Endometrium (tissue), 2 donors: Measurements from ENCODE around the gene KCTD2.
"Not testable (repeated sequence)": the region's sequence is repeated elsewhere in the genome, so short reads cannot be mapped to it uniquely, and the experiment has no call there.

Experiments
- FAIRE-seq: peaks from 2 replicates; lab custom pipeline; 2012; peaks lifted over from hg19 to GRCh38; lab: Jason Lieb, UNC
- donor health status: control.
- donor health status: control.

KCTD2 gene

DNA sequence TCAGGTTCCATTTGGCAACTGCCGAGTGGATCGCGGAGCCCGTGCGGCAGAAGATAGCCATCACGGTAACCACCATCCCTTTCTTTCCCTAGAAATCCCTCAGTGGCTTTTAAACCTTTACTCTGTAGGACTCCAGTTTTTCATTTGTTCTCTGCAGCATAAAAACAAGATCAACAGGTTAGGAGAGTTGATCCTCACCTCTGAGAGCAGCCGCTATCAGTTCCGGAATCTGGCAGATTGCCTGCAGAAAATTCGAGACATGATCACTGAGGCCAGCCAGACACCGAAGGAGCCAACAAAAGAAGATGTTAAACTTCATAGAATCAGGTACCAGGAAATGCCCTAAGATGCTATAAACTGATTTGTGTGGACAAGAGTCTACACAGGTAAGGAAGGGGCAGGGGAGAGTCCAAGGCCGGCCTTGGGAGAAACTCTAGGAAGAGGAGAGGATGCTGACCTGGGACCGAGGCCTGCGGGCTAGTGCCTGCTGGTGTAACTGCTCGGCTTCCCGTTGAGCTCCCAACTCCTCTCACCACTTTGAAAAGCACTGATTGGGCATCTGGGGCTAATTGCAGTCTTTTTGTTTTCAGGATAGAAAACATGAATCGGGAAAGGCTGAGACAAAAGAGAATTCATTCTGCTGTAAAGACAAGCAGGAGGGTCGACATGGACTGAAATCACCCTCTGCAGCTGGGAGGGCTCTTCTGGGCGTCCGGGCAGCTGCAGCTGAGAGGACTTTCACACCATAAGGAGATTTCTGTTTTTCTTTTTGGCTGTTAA, 26.5 kb upstream of the KCTD2 start:
- FAIRE-seq, result no peak

DNA sequence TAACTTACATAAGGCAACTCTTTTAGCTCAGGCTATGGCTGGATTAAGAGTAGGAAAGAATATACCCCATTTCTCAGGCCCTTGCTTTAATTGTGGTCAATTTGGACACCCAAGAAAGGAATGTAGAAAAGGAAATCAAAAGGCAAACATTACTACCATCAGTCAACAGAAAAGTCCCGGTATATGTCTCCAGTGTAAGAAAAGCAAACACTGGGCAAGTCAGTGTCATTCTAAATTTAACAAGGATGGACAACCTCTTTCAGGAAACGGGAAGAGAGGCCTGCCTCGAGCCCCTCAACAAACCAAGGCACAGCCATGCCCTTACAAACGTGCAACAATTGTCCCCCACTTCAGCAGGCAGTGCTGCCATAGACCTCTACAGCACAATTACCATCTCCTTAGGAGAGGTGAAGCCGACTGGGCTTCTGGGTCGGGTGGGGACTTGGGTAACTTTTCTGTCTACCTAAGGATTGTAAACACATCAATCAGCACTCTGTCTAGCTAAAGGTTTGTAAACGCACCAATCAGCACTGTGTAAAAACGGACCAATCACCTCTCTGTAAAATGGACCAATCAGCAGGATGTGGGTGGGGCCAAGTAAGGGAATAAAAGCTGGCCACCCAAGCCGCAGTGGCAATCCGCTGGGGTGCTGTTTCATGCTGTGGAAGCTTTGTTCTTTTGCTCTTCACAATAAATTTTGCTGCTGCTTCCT, 22.2 kb upstream of the KCTD2 start:
- no peak for FAIRE-seq

DNA sequence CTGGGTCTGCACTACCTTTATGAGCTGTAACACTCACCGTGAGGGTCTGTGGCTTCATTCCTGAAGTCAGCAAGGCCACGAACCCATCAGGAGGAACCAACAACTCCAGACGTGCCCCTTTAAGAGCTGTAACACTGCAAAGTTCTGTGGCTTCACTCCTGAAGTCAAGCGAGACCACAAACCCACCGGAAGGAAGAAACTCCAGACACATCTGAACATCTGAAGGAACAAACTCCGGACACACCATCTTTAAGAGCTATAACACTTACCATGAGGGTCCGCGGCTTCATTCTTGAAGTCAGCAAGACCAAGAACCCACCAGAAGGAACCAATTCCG, 21.7 kb upstream of the KCTD2 start:
- FAIRE-seq, result not testable (repeated sequence)

DNA sequence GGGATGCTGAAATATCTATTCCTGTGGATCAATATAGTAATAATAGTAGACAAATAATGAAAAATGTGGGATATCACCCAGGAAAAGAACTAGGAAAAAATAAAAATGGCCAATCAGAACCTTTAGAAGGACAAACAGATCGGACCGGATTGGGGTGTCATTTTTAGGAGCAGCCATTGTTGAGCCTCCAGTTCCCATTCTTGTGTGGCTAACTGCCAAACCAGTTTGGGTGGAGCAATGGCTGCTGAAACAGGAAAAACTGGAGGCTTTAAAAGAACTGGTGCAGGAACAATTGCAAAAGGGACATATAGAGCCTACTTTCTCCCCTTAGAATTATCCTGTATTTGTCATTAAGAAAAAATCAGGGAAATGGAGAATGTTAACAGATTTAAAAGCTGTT, 20.4 kb upstream of the KCTD2 start:
- FAIRE-seq, result not testable (repeated sequence)

DNA sequence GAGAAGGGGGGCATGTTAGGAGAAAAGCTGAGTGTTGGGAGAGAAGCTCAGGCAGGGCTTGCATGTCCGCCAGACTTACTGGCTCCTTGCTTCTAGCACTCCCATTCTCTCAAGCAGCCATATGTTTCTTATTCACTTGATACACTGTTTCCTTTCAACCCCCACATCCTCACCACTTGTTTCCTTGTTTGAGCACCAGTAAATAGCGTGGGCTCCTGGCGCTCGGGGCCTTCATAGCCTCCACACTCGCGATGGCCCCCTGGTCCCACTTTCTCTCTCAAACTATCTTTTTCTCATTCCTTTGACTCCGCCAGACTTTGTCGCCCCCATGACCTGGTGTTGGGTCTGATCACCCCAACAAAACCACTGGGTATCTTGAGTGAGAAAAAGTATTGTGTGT, 16.9 kb upstream of the KCTD2 start:
- FAIRE-seq, result no peak

DNA sequence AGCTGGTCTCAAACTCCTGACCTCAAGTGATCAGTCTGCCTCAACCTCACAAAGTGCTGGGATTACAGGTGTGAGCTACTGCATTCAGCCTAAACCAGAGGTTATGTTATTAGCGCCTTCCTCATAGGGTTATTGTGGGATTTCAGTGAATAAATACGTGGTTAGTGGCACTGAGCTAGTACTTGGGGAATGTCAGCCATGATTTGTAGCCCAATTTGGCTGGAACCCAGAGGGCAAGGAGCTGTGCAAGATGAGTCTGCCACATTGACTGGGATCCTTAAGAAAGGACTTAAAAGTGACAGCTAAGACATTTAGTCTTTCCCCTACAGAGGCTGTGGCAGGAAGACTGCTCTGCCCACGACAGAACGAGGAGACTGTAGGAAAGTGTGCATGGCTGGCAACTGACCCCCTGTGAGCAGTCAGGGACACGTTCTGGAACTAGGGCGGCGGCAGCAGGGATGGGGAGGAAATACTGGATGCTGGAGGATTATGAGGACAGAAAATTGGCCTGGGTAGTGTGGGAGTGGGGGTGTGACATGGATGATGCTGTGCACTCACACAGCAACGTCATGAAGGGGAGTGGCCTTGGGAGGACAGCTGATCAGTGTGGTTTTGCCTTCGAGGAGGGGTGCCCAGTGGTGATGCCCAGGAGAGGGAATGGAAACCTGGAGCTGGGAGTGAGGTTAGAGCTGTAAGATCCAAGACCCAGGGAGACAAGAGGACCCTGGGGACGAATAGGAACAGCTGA, 14.9 kb upstream of the KCTD2 start:
- no peak for FAIRE-seq

DNA sequence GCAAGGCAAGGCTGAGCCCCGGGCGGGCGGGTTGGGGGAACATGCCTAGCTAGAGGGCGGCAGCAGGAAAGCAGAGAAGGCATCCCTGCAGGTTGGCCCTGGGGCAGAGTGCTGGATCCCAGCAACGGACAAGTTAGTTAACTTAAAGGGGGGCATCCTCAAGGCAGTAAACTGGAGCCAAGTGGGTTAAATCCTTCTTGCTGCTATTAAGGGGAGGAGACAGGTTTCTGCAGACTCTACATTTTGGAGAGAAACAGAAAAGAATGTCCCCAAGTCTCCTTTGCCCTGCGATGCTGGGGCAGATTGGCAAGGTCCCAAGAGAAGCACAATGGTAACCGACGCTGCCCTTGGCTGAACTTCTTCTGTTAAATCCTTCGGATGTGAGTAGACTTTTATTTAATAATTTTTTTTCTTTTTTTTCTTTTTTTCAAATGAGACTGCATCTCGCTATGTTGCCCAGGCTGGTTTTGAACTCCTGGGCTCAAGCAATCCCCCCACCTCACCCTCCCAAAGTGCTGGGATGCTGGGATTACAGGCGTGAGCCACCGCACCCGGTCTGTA, 14.2 kb upstream of the KCTD2 start:
- no peak for FAIRE-seq

DNA sequence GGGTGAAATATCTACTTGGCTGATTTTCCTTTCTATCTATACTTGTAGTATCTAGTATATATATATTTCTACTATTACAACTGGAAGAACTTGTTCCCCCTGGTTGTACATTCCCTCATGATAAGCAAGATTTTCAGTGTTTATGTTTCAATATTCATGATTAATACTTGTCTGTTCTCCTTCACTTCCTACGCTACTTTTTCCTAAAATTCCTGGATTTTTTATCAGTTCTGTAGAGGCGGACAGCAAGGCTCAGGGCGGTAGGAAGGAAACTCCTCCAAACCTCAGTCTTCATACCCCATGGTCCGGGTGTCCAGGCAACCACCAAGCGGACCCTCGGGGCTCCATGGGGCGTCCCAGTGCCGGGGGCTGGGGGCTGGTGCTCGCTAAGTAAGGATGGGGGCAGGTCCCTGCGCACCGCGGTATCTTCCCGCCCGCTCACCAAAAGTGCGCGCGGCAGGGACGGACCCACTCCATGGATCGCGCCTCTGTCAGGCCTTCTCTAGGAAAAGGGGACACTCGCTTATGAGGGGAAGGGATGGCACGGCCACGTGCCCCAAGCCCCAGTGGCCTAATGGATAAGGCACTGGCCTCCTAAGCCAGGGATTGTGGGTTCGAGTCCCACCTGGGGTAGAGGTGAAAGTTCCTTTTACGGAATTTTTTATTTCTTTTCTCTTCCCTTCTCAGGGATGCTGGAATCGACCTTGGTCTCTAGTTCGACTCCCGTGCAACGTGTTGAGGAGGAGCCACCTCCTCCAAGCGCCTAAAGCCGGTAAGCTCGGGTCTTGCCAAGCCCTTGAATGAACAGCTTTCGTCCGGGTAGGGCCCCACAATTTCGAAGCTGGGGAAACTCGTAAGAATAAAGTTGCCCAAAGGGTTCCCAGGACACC, 13.4 kb upstream of the KCTD2 start:
- FAIRE-seq, result no peak

DNA sequence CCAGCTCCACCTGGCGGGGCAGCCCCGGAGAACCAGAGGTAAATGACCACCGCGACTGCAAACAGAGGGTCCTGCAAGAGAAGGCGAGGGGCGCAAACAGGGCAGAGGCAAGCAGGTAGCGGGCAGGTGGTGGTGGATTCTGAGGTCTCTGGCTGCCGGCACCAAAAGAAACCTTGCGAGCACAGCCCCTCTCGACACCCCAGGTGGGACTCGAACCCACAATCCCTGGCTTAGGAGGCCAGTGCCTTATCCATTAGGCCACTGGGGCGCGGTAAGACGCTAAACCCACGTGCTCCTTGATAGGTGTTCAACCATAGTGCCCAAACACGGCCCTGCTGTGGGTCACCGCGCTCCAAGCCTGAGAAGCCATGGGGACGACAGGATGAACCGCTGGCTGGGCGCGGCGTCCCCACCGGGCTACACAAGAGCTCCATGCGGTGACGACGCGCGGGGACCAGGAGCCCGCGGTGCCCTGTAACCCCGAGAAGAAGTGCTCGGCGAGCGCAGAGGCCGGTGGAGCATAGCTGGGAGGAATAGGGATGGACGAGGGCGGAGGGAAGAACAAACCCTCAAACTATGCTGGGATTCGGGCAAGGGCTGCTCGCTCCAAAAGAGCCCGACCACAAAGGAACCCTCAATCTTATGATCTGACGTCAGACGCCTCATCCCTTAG, 12.7 kb upstream of the KCTD2 start:
- FAIRE-seq, result no peak

DNA sequence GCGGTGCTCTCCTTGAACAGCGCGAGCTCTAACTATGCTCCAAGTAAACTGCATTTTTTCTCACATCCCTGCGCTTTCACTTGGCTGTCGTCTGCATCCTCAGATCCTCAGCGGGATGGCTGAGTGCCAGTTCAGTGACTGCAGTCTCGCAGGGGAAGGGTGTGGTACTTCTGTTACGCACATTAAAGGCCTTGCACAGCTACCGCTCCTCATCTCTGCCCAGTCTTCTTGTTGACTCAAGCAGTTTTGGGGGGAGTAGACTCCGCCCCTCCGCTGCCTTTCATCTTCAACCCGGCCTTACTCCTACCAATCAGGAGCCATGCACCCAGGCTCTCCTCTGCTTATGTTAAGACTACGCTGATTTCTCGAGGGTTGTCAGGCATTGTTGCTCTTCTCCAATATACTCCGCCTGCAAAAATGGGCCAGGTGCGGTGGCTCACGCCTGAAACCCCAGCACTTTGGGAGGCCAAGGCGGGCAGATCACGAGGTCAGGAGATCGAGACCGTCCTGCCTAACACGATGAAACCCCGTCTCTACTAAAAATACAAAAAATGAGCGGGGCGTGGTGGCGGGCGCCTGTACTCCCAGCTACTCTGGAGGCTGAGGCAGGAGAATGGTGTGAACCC, 10.3 kb upstream of the KCTD2 start:
- no peak for FAIRE-seq

DNA sequence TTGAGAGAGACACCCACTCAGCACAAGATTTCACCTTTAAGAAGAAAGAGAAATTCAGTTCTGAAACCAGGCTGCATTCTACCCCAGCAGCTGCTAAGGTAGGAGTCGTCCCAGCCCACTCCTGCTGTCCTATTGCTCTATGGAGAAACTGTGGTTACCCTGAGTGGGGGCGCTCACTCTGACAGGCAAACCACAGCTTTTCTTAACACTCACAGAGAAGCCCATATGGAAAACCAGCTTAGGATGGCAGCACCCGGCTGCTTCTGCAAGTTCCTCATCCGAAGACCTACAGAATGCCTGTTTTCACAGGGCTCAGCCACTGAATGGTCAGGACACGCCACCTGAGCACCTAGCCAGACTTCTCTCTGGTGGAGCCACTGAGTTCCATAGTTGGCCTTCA, 7.8 kb upstream of the KCTD2 start:
- no peak for FAIRE-seq

DNA sequence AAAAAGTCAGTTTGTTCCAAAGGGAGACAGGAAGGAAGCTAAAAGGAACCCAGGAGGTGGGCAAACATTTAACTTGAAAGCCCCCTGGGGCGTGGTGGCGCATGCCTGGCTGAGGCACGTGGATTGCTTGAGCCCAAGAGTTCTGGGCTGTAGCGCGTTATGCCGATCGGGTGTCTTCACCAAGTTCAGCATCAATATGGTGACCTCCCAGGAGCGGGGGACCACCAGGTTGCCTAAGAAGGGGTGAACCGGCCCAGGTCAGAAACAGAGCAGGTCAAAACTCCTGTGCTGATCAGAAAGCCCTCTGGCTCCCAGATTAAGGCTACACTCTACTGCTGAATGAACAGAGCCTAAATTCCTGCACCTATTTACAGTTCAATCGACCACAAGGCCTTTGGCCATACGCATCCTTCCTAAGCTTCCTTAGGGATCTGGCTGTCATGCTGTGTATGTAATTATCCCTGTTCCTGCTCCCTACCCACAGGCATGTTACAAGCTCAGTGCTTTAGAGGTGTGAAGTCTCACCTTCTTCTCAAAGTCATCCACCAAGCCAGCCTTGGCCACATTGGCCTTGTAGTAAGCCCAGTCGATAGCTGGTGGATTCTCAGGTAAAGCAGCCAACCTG, 5.3 kb upstream of the KCTD2 start:
- FAIRE-seq, result no peak

DNA sequence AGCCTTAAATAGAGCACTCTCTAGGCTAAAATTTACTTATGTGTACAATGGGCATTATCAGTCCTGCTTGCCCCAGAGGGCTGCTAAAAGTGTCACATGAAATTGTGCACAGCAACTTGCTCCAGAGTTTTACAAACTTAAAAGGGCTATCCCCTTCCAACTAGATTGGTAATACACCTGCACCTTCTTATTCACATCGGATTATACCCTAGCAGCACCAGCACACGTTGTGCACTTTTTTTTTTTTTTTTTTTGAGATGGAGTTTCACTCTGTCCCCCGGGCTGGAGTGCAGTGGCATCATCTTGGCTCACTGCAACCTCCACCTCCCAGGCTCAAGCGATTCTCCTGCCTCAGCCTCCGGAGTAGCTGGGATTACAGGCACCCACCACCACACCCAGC, 3.2 kb upstream of the KCTD2 start:
- FAIRE-seq, result not testable (repeated sequence)

DNA sequence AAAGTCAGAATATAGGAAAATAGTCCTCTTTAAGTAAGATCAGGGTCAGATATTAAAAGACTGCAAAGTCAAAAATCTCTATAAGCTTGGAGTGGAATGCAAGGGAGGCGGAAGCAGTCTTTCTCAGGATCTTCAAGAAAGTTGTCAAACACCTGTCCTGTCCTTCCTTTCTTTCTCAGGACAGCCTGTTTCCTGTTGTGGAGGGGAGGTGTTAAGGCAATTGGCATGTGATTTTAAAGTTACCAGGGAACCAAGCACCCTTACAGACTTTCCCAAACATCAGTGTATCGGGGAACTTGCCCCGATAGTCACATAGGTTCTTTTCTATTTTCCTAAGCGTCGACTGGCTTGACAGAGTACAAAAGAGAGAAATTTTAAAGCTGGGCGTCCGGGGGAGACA, 2.3 kb upstream of the KCTD2 start:
- no peak for FAIRE-seq

DNA sequence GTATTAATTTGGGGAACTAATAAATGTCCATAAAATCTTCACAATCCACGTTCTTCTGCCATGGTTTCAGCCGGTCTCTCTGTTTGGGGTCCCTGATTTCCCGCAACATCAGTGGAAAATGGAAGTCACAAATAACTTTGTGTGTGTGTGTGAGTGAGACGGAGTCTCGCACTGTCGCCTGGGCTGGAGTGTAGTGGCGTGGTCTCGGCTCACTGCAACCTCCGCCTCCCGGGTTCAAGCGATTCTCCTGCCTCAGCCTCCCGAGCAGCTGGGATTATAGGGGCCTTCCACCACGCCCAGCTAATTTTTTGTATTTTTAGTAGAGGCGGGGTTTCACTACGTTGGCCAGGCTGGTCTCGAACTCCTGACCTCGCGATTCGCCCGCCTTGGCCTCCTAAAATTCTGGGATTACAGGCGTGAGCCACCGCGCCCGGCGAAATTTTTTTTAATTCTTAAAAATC, 1.0 kb upstream of the KCTD2 start:
- FAIRE-seq, result not testable (repeated sequence)

DNA sequence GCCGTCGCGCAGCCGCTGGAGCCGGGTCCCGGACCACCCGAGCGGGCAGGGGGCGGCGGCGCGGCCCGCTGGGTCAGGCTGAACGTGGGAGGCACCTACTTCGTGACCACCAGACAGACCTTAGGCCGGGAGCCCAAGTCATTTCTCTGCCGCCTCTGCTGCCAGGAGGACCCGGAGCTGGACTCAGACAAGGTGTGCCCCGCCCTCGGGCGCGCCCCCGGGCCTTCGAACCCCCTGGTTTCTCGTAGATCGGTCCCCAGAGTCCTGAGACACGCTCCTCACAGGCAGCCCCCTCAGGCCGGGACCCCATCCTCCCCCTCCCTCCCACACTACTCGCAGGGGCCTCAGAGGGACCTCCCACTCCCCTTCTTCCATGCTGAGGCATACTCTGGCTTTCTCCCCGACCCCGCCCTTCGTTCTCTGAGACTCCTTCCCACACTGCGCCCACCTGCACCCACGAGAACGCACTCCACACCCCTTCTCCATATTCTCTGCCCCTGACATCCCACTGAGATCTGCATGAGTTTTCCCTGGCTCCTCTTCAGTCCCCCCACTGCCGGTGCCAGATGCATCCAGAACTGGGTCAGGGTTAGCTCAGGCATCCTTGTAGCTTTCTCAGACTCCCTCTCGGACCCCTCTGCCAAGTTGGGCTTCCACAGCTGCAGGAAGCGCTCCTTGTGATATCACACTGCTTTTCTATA, 523 bp downstream of the KCTD2 start:
- FAIRE-seq, result no peak

DNA sequence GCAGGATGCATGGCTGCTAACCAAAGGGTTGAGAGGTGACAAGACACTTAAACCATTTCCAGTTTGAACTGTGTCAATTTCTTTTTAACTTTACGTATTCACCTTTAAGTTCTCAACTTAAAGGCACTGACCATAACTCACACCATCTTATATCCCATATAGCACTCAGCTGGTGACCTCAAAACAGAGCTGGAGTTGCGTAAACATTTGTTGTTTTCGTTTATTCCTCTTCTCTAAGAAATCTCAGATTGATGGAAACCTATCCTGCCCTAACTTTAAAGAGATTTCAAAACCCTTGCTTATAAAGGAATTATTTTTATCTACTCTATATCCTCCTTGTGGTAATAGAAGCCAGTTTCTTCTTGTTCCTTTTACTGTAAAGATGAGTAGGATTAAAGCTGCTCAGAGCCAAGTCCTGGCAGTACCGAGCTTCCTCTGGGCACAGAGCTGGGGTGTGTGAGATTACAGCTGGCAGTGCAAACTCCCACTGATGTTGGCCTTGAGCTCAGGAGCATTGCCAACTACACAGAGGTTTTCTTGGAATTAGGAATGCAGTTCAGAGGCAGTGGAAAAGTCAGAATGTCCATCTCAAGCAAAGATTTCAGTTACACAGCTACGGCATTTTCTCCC, 1.3 kb downstream of the KCTD2 start:
- no peak for FAIRE-seq

DNA sequence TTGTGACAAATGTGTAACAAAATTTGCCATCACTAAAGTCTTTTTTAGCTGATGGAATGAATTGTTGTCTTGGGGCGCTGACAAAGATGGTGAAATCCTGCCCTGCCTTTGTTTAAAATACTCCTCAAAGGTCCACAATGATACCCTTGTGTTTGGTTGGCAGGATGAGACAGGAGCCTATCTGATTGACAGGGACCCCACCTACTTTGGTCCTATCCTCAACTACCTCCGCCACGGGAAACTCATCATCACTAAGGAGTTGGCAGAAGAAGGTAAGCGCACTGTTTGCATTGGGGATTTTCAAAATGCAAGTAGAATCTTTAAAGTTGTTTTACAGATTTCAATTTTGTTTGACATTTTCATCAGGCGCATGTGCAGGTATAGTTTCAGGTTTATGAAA, 2.0 kb downstream of the KCTD2 start:
- FAIRE-seq, result no peak

DNA sequence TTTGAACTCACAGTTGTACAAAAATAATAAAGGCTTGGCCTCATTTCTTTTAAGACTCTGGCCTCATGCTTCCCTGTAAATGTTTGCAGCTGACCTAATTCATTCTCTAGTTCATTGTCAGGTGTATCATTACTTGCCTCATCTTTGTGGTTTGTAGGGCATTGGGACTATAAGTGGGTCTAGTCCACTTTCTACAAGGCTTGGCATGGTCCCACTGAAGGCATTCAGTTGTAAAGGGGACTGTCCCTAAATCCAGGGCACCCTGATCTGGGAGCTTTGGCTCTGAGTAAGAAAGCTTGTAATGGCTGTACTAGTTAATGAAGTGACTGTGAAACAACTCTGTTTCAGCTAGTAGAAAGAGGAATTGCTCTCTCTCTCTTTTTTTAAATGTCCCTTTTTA, 2.7 kb downstream of the KCTD2 start:
- no peak for FAIRE-seq
